Breast epithelium (tissue), 4 donors: ENCODE results near the gene HTR2A. TPM values are rescaled to one million over a fixed set of nuclear protein-coding genes. Genes with fewer than 3 reads are reported as not detected.

Experiments used
- DNase-seq, 2 donors: peaks; one replicate each; pipeline ENCODE4 v3.0.0-alpha.2; 2019; ENCODE audit warnings: low spot score in 2 of 2
- H3K27ac ChIP-seq, 2 donors: fragments of 200-600 bp; sonication (generic) in 1 of 2; one replicate each; pipeline ENCODE4 v1.5.1; 2016 to 2019; ENCODE audit warnings: mild to moderate bottlenecking in 1 of 2
- H3K27me3 ChIP-seq, 2 donors: fragments of 200-600 bp; sonication (generic) in 1 of 2; one replicate each; pipeline versions ENCODE4 v1.5.1 to v1.6.0; 2017 to 2019; ENCODE audit warnings: control low read depth in 1 of 2, mild to moderate bottlenecking in 1 of 2
- H3K36me3 ChIP-seq: fragments of 200-600 bp; one replicate; pipeline ENCODE4 v1.5.1; 2019
- H3K4me1 ChIP-seq, 2 donors: fragments of 200-600 bp; sonication (generic); one replicate each; pipeline ENCODE4 v1.5.1; 2016 to 2019; ENCODE audit warnings: control low read depth in 1 of 2
- H3K4me3 ChIP-seq, 3 donors: fragments of 200-600 bp; sonication (generic); 1 replicate in 2 of 3; 2 replicates in 1 of 3; pipeline ENCODE4 v1.5.1; 2016 to 2019; ENCODE audit warnings: mild to moderate bottlenecking in 3 of 3, moderate library complexity in 2 of 3
- H3K9me3 ChIP-seq, 2 donors: fragments of 200-600 bp; sonication (generic) in 1 of 2; one replicate each; pipeline ENCODE4 v1.5.1; 2016 to 2019; ENCODE audit warnings: control low read depth in 1 of 2
- POLR2A ChIP-seq: fragments of 450-650 bp; IDR thresholded peaks from one replicate; pipeline ENCODE4 v1.6.1; 2016; ENCODE audit warnings: antibody characterized with exemption, mild to moderate bottlenecking, moderate library complexity
- POLR2AphosphoS5 ChIP-seq, 3 donors: sonication (generic); formaldehyde crosslinking; IDR thresholded peaks; one replicate each; pipeline ENCODE4 v1.6.1; 2017; ENCODE audit warnings: antibody characterized with exemption in 3 of 3
- intact Hi-C: fragments of 100-400 bp; cut with DNase I; formaldehyde crosslinking; loops from one replicate; pipeline ENCODE4 v1.15.1; 2023; ENCODE audit warnings: low total_unique reads
- total RNA-seq, 3 donors: library from RNA; depleted of rRNA; stranded (reverse); fragments of >200 nt; gene quantifications; one replicate each; pipeline ENCODE4 v1.1.0, GENCODE V29; 2016
- TF ChIP-seq, protein P1 (sequence below), 3 donors: fragments of 450-650 bp; IDR thresholded peaks; one replicate each; pipeline ENCODE4 v1.5.1; 2016 to 2017; ENCODE audit warnings: antibody characterized with exemption in 3 of 3, mild to moderate bottlenecking in 3 of 3, moderate library complexity in 3 of 3

HTR2A gene
- total RNA-seq, 3 donors from 2014 or later, result 0.32 to 1.2 (median 0.33) TPM

DNA sequence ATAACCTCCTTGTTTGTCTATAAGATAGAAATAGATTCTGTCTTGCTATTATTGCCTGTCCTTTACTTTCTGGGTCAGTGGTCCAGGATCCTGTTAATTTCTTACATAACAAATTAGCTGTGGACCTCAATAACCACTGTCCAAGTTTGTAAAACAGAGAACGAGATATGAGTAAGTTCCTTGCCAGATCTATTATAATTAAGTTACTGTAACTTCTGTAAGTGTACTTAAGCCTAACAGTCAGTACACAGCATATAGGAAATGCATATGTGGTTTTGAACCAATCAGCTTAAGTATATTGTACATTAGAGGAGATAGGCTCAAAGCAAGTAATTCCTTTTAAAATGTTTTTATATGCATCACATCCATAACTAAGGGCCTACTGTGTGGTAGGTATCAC lies 34.9 kb downstream of the HTR2A start:
- intact Hi-C loops, result no loop called here
- no peaks in the 10 kb centered on the region for H3K27me3 ChIP-seq
- H3K36me3 ChIP-seq, result no peaks in the 10 kb centered on the region
- TF ChIP-seq POLR2AphosphoS5 (IDR thresholded peaks at IDR 0.05) (no peak), POLR2A (no peak)
- TF ChIP-seq, protein P1, sequence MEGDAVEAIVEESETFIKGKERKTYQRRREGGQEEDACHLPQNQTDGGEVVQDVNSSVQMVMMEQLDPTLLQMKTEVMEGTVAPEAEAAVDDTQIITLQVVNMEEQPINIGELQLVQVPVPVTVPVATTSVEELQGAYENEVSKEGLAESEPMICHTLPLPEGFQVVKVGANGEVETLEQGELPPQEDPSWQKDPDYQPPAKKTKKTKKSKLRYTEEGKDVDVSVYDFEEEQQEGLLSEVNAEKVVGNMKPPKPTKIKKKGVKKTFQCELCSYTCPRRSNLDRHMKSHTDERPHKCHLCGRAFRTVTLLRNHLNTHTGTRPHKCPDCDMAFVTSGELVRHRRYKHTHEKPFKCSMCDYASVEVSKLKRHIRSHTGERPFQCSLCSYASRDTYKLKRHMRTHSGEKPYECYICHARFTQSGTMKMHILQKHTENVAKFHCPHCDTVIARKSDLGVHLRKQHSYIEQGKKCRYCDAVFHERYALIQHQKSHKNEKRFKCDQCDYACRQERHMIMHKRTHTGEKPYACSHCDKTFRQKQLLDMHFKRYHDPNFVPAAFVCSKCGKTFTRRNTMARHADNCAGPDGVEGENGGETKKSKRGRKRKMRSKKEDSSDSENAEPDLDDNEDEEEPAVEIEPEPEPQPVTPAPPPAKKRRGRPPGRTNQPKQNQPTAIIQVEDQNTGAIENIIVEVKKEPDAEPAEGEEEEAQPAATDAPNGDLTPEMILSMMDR (IDR thresholded peaks at IDR 0.05), result no peak
- H3K4me3 ChIP-seq, result no peak overlapping the region
- no peak for DNase-seq
- no peak overlapping the region for H3K27ac ChIP-seq
- no peaks in the 10 kb centered on the region for H3K4me1 ChIP-seq
- no peaks in the 10 kb centered on the region for H3K9me3 ChIP-seq

DNA sequence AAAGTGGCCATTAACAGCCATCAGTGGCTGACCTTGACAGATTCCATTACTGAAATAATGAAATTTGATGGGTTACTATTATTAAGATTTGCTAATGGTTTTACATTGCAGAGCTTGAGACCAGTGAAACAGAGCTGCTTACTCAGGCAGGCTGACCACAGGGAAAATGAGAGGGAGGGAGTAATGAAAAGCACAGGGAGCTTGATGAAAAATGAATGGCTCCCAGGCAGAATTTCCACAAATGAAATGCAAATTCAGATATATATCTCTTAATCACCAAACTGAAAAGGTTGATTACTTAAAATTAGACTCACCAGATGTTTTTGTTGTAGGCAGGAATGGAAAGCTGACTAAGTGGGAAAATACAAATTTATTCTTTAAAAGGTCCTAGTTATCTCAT lies 36.1 kb downstream of the HTR2A start:
- TF ChIP-seq, protein P1 (IDR thresholded peaks at IDR 0.05), result no peak
- TF ChIP-seq POLR2A (no peak), POLR2AphosphoS5 (IDR thresholded peaks at IDR 0.05) (no peak)
- DNase-seq, result no peak
- H3K4me3 ChIP-seq, result no peak overlapping the region
- H3K36me3 ChIP-seq, result no peaks in the 10 kb centered on the region
- H3K9me3 ChIP-seq, result no peaks in the 10 kb centered on the region
- no peaks in the 10 kb centered on the region for H3K4me1 ChIP-seq
- no peaks in the 10 kb centered on the region for H3K27me3 ChIP-seq
- no peak overlapping the region for H3K27ac ChIP-seq
- intact Hi-C loops, result no loop called here

DNA sequence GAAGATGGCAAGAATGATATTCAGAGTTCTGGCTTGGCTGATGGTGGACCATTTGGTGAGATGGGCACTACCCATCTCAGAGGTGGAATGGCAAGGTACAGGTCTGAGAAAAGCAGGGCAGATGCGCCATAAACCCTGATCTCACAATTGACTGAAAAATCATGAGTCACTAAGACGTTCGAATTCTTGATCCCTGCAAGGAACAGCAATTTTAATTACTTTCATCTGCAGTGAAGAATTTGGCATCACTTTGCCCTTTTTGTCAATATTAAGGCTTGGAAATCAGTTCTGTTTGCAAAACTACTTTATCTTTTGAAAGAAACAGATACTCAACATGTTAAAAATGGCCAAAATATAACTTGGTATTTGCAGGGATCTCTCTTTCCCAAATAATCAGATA lies 38.1 kb downstream of the HTR2A start:
- no peaks in the 10 kb centered on the region for H3K36me3 ChIP-seq
- no peaks in the 10 kb centered on the region for H3K9me3 ChIP-seq
- intact Hi-C loops, result no loop called here
- no peak overlapping the region for H3K27ac ChIP-seq
- DNase-seq, result no peak
- no peaks in the 10 kb centered on the region for H3K4me1 ChIP-seq
- TF ChIP-seq POLR2AphosphoS5 (IDR thresholded peaks at IDR 0.05) (no peak), POLR2A (no peak)
- TF ChIP-seq, protein P1 (IDR thresholded peaks at IDR 0.05), result no peak
- H3K4me3 ChIP-seq, result no peak overlapping the region
- H3K27me3 ChIP-seq, result no peaks in the 10 kb centered on the region

DNA sequence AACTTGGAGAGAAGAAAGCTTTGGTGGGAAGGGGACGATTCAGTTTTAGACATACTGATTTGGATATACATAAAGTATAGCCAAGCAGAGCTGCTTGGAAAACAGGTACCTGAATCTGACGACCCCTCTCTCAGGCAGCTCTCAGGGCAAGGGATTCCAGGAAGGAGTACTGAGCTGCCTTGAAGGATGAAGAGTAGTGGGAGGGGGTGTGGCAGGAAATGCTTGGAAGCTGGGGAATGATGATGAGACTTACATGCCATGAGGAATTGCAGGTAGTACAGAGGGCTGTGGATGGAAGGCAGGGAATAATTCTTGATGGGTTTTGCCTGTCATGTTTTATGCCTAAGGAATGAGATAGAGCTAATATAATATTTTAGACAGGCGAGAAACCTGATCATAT lies 38.7 kb downstream of the HTR2A start:
- no peak overlapping the region for H3K27ac ChIP-seq
- no peaks in the 10 kb centered on the region for H3K27me3 ChIP-seq
- H3K4me1 ChIP-seq, result no peaks in the 10 kb centered on the region
- intact Hi-C loops, result no loop called here
- no peak overlapping the region for H3K4me3 ChIP-seq
- DNase-seq, result no peak
- TF ChIP-seq, protein P1 (IDR thresholded peaks at IDR 0.05), result no peak
- TF ChIP-seq POLR2A, result no peak
- TF ChIP-seq POLR2AphosphoS5 (IDR thresholded peaks at IDR 0.05), result no peak
- H3K9me3 ChIP-seq, result no peaks in the 10 kb centered on the region
- H3K36me3 ChIP-seq, result no peaks in the 10 kb centered on the region

DNA sequence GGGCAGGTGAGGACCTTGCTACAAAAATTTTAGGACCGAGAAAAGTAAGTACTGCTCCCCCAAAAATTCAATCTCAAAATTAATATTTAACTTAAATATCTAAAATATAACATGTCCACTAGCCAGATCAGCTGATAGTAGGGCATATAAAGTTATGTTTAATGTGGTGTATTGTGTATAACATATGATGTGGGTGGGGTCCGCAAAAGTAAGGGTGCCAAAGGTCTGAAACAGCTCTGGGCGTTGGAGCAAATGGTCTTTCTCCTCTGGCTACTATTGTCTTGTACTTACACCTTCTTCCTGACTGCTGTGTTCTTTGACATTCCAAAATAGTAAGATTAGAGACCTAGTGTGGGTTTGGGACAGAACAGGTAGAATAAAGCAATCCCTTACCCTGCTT lies 41.2 kb downstream of the HTR2A start:
- TF ChIP-seq POLR2AphosphoS5 (IDR thresholded peaks at IDR 0.05), result no peak
- TF ChIP-seq, protein P1 (IDR thresholded peaks at IDR 0.05), result no peak
- no peak for TF ChIP-seq POLR2A
- intact Hi-C loops, result no loop called here
- Histone ChIP-seq H3K9me3 (no peaks in the 10 kb centered on the region), H3K4me1 (no peaks in the 10 kb centered on the region), H3K27ac (no peak overlapping the region), H3K4me3 (no peak overlapping the region), H3K27me3 (no peaks in the 10 kb centered on the region), H3K36me3 (no peaks in the 10 kb centered on the region)
- no peak for DNase-seq
